IMR-90 (cell line): Measurements from ENCODE around the gene HOXA10. TPM values are rescaled to one million over a fixed set of nuclear protein-coding genes. Genes with fewer than 3 reads are reported as not detected.

Experiments used
- ATAC-seq: fragments of 200-7000 bp; cut with Tn5 transposase; 2 replicates; pipeline ENCODE4 v1.9.1; 2020; ENCODE audit warnings: low read depth, mild to moderate bottlenecking, moderate library complexity
- BruUV-seq: library from RNA; stranded (reverse); fragments of 400-500 nt; replicated peaks from 2 replicates; lab custom pipeline; 2021; lab: Mats Ljungman, UMichigan
- CTCF ChIA-PET: fragments of 300-600 bp; formaldehyde crosslinking; extraction: SDS; loops from one replicate; lab custom pipeline; 2021; ENCODE audit warnings: antibody characterized with exemption; lab: Yijun Ruan, JAX
- POLR2A ChIA-PET: fragments of 300-600 bp; sonication (Branson Sonifier 250); formaldehyde crosslinking; loops from one replicate; lab custom pipeline; 2022; ENCODE audit warnings: antibody characterized with exemption; ENCODE audit not compliant: unreplicated experiment; lab: Charles Lee
- DNase-seq: peaks from one replicate; pipeline ENCODE4 v3.0.0; 2013
- H2AFZ ChIP-seq: replicated peaks from 2 replicates; pipeline ENCODE3; 2013; ENCODE audit warnings: low read length, mild to moderate bottlenecking; ENCODE audit not compliant: poor library complexity
- H2AK5ac ChIP-seq: 2 replicates; pipeline ENCODE4 v1.6.1; 2013; ENCODE audit warnings: low read depth, low read length, inconsistent platforms
- H2AK9ac ChIP-seq: replicated peaks from 2 replicates; pipeline ENCODE3; 2013; ENCODE audit warnings: mild to moderate bottlenecking, low read depth, low read length, moderate library complexity; ENCODE audit not compliant: poor library complexity
- H2BK120ac ChIP-seq: 2 replicates; pipeline ENCODE4 v1.6.1; 2013; ENCODE audit warnings: low read depth, low read length, inconsistent platforms
- H2BK15ac ChIP-seq: 3 replicates; pipeline ENCODE4 v1.6.1; 2013; ENCODE audit warnings: low read depth, low read length, inconsistent platforms
- H2BK20ac ChIP-seq: 2 replicates; pipeline ENCODE4 v1.6.1; 2013; ENCODE audit warnings: low read depth, mild to moderate bottlenecking, inconsistent platforms, low read length, moderate library complexity
- H2BK5ac ChIP-seq: 2 replicates; pipeline ENCODE4 v1.6.1; 2013; ENCODE audit warnings: mild to moderate bottlenecking, low read depth, low read length, inconsistent platforms; ENCODE audit not compliant: poor library complexity, severe bottlenecking
- H3K14ac ChIP-seq: replicated peaks from 2 replicates; pipeline ENCODE4 v1.6.1; 2013; ENCODE audit warnings: low read depth, low read length, inconsistent platforms
- H3K18ac ChIP-seq: 2 replicates; pipeline ENCODE4 v1.6.1; 2013; ENCODE audit warnings: low read depth, low read length, control low read depth
- H3K23ac ChIP-seq: 2 replicates; pipeline ENCODE4 v1.6.1; 2013; ENCODE audit warnings: low read depth, low read length, inconsistent platforms
- H3K27ac ChIP-seq: 2 replicates; pipeline ENCODE4 v1.5.1; 2013; ENCODE audit warnings: mild to moderate bottlenecking, control low read depth, low read length; ENCODE audit not compliant: insufficient read depth
- H3K27me3 ChIP-seq: 2 replicates; pipeline ENCODE4 v1.6.1; 2013; ENCODE audit warnings: low read length; ENCODE audit not compliant: control insufficient read depth, insufficient read depth
- H3K36me3 ChIP-seq: 2 replicates; pipeline ENCODE4 v1.6.1; 2013; ENCODE audit warnings: low read length, mixed read lengths; ENCODE audit not compliant: control insufficient read depth, insufficient read depth
- H3K4ac ChIP-seq: 2 replicates; pipeline ENCODE4 v1.6.1; 2013; ENCODE audit warnings: low read depth, low read length, inconsistent platforms
- H3K4me1 ChIP-seq: 2 replicates; pipeline ENCODE4 v1.6.1; 2013; ENCODE audit warnings: low read length, mixed read lengths; ENCODE audit not compliant: control insufficient read depth, insufficient read depth
- H3K4me2 ChIP-seq: 2 replicates; pipeline ENCODE4 v1.6.1; 2013; ENCODE audit warnings: low read depth, mild to moderate bottlenecking, control low read depth, low read length, moderate library complexity
- H3K4me3 ChIP-seq: 2 replicates; pipeline ENCODE4 v1.5.1; 2013; ENCODE audit warnings: low read depth, mild to moderate bottlenecking, control low read depth, low read length, moderate library complexity; ENCODE audit not compliant: insufficient read depth
- H3K56ac ChIP-seq: 2 replicates; pipeline ENCODE4 v1.6.1; 2013; ENCODE audit warnings: low read length, inconsistent platforms; ENCODE audit not compliant: insufficient read depth; ENCODE audit errors: extremely low read depth
- H3K79me1 ChIP-seq, 2 experiments: 2 replicates each; pipeline ENCODE4 v1.6.1; 2013; ENCODE audit warnings: low read length in 2 of 2, inconsistent platforms in 1 of 2, low read depth in 1 of 2
- H3K9ac ChIP-seq: 2 replicates; pipeline ENCODE4 v1.6.1; 2013; ENCODE audit warnings: low read depth, low read length, control low read depth
- H3K9me1 ChIP-seq: 2 replicates; pipeline ENCODE4 v1.6.1; 2013; ENCODE audit warnings: low read length, inconsistent platforms; ENCODE audit not compliant: insufficient read depth
- H3K9me3 ChIP-seq: 2 replicates; pipeline ENCODE4 v1.6.1; 2013; ENCODE audit warnings: low read length; ENCODE audit not compliant: control insufficient read depth, insufficient read depth
- H4K20me1 ChIP-seq: 2 replicates; pipeline ENCODE4 v1.6.1; 2013; ENCODE audit warnings: low read length, inconsistent platforms; ENCODE audit not compliant: insufficient read depth
- H4K5ac ChIP-seq: 2 replicates; pipeline ENCODE4 v1.6.1; 2013; ENCODE audit warnings: mild to moderate bottlenecking, low read depth, low read length, control low read depth
- H4K8ac ChIP-seq, 2 experiments: 2 replicates each; pipeline ENCODE4 v1.6.1; 2013; ENCODE audit warnings: low read depth in 2 of 2, low read length in 2 of 2, control low read depth in 1 of 2, inconsistent platforms in 1 of 2
- H4K91ac ChIP-seq: 2 replicates; pipeline ENCODE4 v1.6.1; 2013; ENCODE audit warnings: low read depth, low read length, inconsistent platforms; ENCODE audit not compliant: insufficient read depth
- CHD1 ChIP-seq: IDR thresholded peaks from 2 replicates; pipeline ENCODE4 v1.6.1; 2012; ENCODE audit warnings: low read depth, low read length, improper control_type of control experiment
- RAD21 ChIP-seq: IDR thresholded peaks from 2 replicates; pipeline ENCODE4 v1.6.1; 2012; ENCODE audit warnings: low read length, improper control_type of control experiment
- RCOR1 ChIP-seq: IDR thresholded peaks from 2 replicates; pipeline ENCODE4 v1.6.1; 2012; ENCODE audit warnings: mild to moderate bottlenecking, low read length, improper control_type of control experiment; ENCODE audit not compliant: insufficient replicate concordance
- SMC3 ChIP-seq: fragments of 150-350 bp; IDR thresholded peaks from 2 replicates; pipeline ENCODE4 v1.6.1; 2016; ENCODE audit warnings: low read depth, mild to moderate bottlenecking, antibody characterized with exemption, low read length, moderate library complexity
- WGBS, 2 experiments: methylation state at CpG; one replicate each; pipeline versions ENCODE4 v1.1.5 to v1.1.7; 2013; ENCODE audit warnings: missing lambda C conversion rate in 2 of 2; ENCODE audit not compliant: insufficient read length in 1 of 2; ENCODE audit errors: extremely low coverage in 2 of 2; 5-methylcytosine and 5-hydroxymethylcytosine counted together
- dilution Hi-C: fragments of 300-500 bp; cut with HindIII; formaldehyde crosslinking; loops from one replicate; pipeline ENCODE4 v1.14.3; 2018; ENCODE audit warnings: low sequenced_read_pairs; ENCODE audit not compliant: unreplicated experiment
- in situ Hi-C: fragments of 300-500 bp; cut with MboI; formaldehyde crosslinking; loops from 3 replicates; pipeline ENCODE4 v1.14.3; 2019; ENCODE audit warnings: low sequenced_read_pairs, inconsistent platforms, mixed read lengths
- intact Hi-C: fragments of 100-400 bp; cut with micrococcal nuclease; formaldehyde crosslinking; loops from 2 replicates; pipeline ENCODE4 v1.10.0; 2022
- polyA plus RNA-seq, 3 experiments: library from polyadenylated mRNA; depleted of rRNA; stranded (reverse); fragments of >200 nt; gene quantifications; 2 replicates each; pipeline ENCODE4 v1.2.3, GENCODE V29; 2012; ENCODE audit warnings: low replicate concordance in 1 of 3
- total RNA-seq: library from RNA; depleted of rRNA; stranded (reverse); fragments of >200 nt; gene quantifications from 2 replicates; pipeline ENCODE4 v1.2.3, GENCODE V29; 2012
- TF ChIP-seq, protein P1 (sequence below): fragments of 150-350 bp; IDR thresholded peaks from 2 replicates; pipeline ENCODE4 v1.6.1; 2017; ENCODE audit warnings: mild to moderate bottlenecking, antibody characterized with exemption, low read length, low read depth
- TF ChIP-seq, protein P2 (sequence below): conservative IDR thresholded peaks from 2 replicates; pipeline ENCODE4 v1.5.1; 2012; ENCODE audit warnings: mild to moderate bottlenecking, low read depth, low read length, improper control_type of control experiment
- TF ChIP-seq, protein P3 (sequence below): fragments of 150-350 bp; IDR thresholded peaks from 2 replicates; pipeline ENCODE4 v1.6.1; 2016; ENCODE audit warnings: low read depth, mild to moderate bottlenecking, low read length, moderate library complexity, borderline replicate concordance

The HOXA10 gene
- total and polyA plus RNA-seq, 2 of the 4 experiments (the other 2 are of a cell fraction): 0.10 to 0.18 TPM

DNA sequence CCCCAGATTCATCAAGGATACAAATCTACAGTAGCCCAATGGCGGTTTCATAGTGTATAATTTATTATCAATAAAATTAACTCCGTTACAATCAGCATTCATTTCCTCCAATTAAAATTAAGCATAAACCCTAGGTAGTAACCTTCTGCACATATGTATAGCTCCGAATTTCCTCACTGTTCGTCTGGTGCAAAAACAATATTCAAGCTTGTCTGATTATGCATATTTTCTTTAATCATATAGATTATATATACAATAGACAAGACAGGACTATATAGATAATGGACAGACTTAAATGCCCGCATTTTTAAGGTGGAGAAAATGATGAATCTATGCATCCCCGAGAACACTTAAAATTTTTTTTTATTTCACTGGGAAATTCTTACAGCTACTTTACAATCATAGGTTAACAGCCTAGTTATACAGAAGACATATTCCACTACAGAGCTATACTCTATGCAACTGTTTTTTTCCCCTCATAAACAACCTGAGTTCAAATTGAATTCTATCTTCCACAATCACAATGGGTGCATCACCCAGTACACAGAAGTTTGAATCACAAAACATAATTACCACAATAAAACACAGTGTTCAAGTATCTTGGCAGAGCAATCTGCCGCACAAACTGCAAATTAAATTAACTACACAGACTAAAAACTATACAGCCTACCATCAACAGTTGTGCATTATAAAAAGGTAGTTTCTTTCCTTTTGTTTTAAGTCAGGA, 11.4 kb downstream of the HOXA10 start:
- Histone ChIP-seq H4K91ac (no peak overlapping the region), H2AFZ (no peak overlapping the region), H2AK9ac (no peak overlapping the region), H3K4me3 (no peak overlapping the region), H2BK20ac (no peak overlapping the region), H3K14ac (no peak overlapping the region), H3K18ac (no peak overlapping the region), H3K79me1 (no peaks in the 10 kb centered on the region), H3K4me2 (no peak overlapping the region), H3K9me1 (no peaks in the 10 kb centered on the region), H3K4ac (no peak overlapping the region), H3K23ac (no peak overlapping the region), H3K9me3 (peaks cover 11% of the 10 kb centered on the region; the same call in 1 of the 2 replicates), H4K20me1 (no peaks in the 10 kb centered on the region), H3K27ac (no peak overlapping the region), H2BK15ac (no peak overlapping the region), H3K27me3 (peaks cover 48% of the 10 kb centered on the region), H2BK120ac (no peak overlapping the region), H2BK5ac (no peak overlapping the region), H3K4me1 (no peaks in the 10 kb centered on the region; the same call in 1 of the 2 replicates), H2AK5ac (no peak overlapping the region), H4K8ac (no peak overlapping the region), H3K9ac (no peak overlapping the region), H3K56ac (no peak overlapping the region), H3K36me3 (no peaks in the 10 kb centered on the region), H4K5ac (no peak overlapping the region)
- WGBS, 2 experiments: no CpG with 5 or more reads among the region's 7 CpGs
- in situ Hi-C loops (no loop called here), dilution Hi-C loops (no loop called here), intact Hi-C loops (loop anchor here (5.0 to 10.0 kb wide), 2 partner anchors 960 to 1908 kb away; partner anchors contain the start of genes CBX3 and HNRNPA2B1)
- DNase-seq (no peak), ATAC-seq (no peak)
- TF ChIP-seq SMC3 (no peak), RCOR1 (no peak), RAD21 (no peak), CHD1 (no peak)
- TF ChIP-seq, protein P1, sequence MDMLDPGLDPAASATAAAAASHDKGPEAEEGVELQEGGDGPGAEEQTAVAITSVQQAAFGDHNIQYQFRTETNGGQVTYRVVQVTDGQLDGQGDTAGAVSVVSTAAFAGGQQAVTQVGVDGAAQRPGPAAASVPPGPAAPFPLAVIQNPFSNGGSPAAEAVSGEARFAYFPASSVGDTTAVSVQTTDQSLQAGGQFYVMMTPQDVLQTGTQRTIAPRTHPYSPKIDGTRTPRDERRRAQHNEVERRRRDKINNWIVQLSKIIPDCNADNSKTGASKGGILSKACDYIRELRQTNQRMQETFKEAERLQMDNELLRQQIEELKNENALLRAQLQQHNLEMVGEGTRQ: no peak
- TF ChIP-seq, protein P2, sequence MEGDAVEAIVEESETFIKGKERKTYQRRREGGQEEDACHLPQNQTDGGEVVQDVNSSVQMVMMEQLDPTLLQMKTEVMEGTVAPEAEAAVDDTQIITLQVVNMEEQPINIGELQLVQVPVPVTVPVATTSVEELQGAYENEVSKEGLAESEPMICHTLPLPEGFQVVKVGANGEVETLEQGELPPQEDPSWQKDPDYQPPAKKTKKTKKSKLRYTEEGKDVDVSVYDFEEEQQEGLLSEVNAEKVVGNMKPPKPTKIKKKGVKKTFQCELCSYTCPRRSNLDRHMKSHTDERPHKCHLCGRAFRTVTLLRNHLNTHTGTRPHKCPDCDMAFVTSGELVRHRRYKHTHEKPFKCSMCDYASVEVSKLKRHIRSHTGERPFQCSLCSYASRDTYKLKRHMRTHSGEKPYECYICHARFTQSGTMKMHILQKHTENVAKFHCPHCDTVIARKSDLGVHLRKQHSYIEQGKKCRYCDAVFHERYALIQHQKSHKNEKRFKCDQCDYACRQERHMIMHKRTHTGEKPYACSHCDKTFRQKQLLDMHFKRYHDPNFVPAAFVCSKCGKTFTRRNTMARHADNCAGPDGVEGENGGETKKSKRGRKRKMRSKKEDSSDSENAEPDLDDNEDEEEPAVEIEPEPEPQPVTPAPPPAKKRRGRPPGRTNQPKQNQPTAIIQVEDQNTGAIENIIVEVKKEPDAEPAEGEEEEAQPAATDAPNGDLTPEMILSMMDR: no peak
- TF ChIP-seq, protein P3, sequence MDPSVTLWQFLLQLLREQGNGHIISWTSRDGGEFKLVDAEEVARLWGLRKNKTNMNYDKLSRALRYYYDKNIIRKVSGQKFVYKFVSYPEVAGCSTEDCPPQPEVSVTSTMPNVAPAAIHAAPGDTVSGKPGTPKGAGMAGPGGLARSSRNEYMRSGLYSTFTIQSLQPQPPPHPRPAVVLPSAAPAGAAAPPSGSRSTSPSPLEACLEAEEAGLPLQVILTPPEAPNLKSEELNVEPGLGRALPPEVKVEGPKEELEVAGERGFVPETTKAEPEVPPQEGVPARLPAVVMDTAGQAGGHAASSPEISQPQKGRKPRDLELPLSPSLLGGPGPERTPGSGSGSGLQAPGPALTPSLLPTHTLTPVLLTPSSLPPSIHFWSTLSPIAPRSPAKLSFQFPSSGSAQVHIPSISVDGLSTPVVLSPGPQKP: no peak
- ChIA-PET CTCF (interaction anchor here (0.6 to 1.5 kb wide), 2 partner anchors 42 to 793 kb away, joined by 6 read pairs; no protein-coding TSS in a partner anchor), POLR2A (no interaction called here)
- no TSS peak for BruUV-seq
